GM23248 (cell line): ENCODE results near the gene MAGI3.

Experiments used
- EZH2 ChIP-seq: fragments of 200-600 bp; sonication (generic); IDR thresholded peaks from 2 replicates; pipeline ENCODE4 v1.6.1; 2018; ENCODE audit warnings: antibody characterized with exemption, mild to moderate bottlenecking; ENCODE audit not compliant: insufficient read depth, poor library complexity, severe bottlenecking
- EZH2phosphoT487 ChIP-seq: fragments of 200-600 bp; sonication (generic); IDR thresholded peaks from 2 replicates; pipeline ENCODE4 v1.6.1; 2018; ENCODE audit warnings: antibody characterized with exemption, moderate library complexity, mild to moderate bottlenecking, low read depth; ENCODE audit not compliant: insufficient read depth

DNA sequence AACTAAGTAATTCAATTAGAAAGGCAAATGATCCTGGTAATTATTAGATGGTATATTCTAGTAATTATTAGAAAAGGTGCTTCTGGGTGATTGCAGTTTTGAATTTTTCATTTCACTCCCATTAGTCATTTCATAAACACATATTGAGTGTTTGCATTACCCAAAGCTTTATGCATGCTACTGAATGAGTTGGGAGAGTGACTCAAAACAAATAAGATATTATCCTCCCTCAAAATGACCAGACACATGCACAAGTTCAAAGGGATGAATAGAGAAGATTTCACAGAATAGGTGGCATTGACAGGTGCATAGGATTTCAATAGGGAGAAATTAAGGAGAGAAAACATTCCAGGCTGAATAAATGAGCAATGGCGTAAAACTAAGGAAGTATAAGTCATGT is 284.3 kb downstream of the MAGI3 start:
- no peak for TF ChIP-seq EZH2phosphoT487
- TF ChIP-seq EZH2: no peak
